Karpas-422 (cell line): ENCODE results near the gene PCNX1. TPM values are rescaled to one million over a fixed set of nuclear protein-coding genes. Genes with fewer than 3 reads are reported as not detected.
"Not testable (repeated sequence)": the region's sequence is repeated elsewhere in the genome, so short reads cannot be mapped to it uniquely, and the experiment has no call there.

Experiments used
- DNase-seq: peaks from one replicate; pipeline ENCODE4 v3.0.0-alpha.2; 2015
- H2AFZ ChIP-seq: fragments of 200-600 bp; sonication (generic); 2 replicates; pipeline ENCODE4 v1.6.1; 2014; ENCODE audit warnings: antibody characterized with exemption, low read length, mixed read lengths
- H3K27ac ChIP-seq: fragments of 200-600 bp; sonication (generic); 2 replicates; pipeline ENCODE4 v1.5.1; 2014; ENCODE audit warnings: mild to moderate bottlenecking, low read length, moderate library complexity
- H3K27me3 ChIP-seq: fragments of 200-600 bp; sonication (generic); 2 replicates; pipeline ENCODE4 v1.6.1; 2014; ENCODE audit warnings: low read length, mixed read lengths
- H3K36me3 ChIP-seq: fragments of 200-600 bp; sonication (generic); 2 replicates; pipeline ENCODE4 v1.6.1; 2014; ENCODE audit warnings: low read length, mixed read lengths; ENCODE audit not compliant: insufficient read depth
- H3K4me1 ChIP-seq: fragments of 200-600 bp; sonication (generic); 2 replicates; pipeline ENCODE4 v1.6.1; 2014; ENCODE audit warnings: mild to moderate bottlenecking, low read length, mixed read lengths
- H3K4me2 ChIP-seq: fragments of 200-600 bp; sonication (generic); 2 replicates; pipeline ENCODE4 v1.6.1; 2014; ENCODE audit warnings: low read length, low read depth, mild to moderate bottlenecking; ENCODE audit not compliant: poor library complexity, severe bottlenecking
- H3K4me3 ChIP-seq: fragments of 200-600 bp; sonication (generic); 2 replicates; pipeline ENCODE4 v1.5.1; 2014; ENCODE audit warnings: mild to moderate bottlenecking, antibody characterized with exemption, low read length, mixed read lengths
- H3K79me2 ChIP-seq: fragments of 200-600 bp; sonication (generic); 2 replicates; pipeline ENCODE4 v1.6.1; 2014; ENCODE audit warnings: mild to moderate bottlenecking, low read length, mixed read lengths
- H3K9ac ChIP-seq: fragments of 200-600 bp; sonication (generic); 2 replicates; pipeline ENCODE4 v1.6.0; 2014; ENCODE audit warnings: low read length
- H3K9me2 ChIP-seq: fragments of 200-600 bp; sonication (generic), shearing (Covaris generic); replicated peaks from 2 replicates; pipeline ENCODE4 v1.6.0; 2014; ENCODE audit warnings: mild to moderate bottlenecking, low read length, moderate library complexity; ENCODE audit not compliant: insufficient read depth
- H3K9me3 ChIP-seq: fragments of 300-700, 200-600 bp; sonication (generic); 2 replicates; pipeline ENCODE4 v1.6.1; 2014; ENCODE audit warnings: low read length, mixed read lengths
- H4K20me1 ChIP-seq: fragments of 200-600 bp; sonication (generic); 2 replicates; pipeline ENCODE4 v1.6.1; 2014; ENCODE audit warnings: mild to moderate bottlenecking, antibody characterized with exemption, low read length, low read depth; ENCODE audit not compliant: insufficient read depth
- total RNA-seq: library from RNA; depleted of rRNA; stranded (reverse); fragments of >200 nt; shearing (Covaris generic); gene quantifications from 2 replicates; pipeline ENCODE4 v1.2.3, GENCODE V29; 2014; ENCODE audit warnings: low replicate concordance

Gene PCNX1
- total RNA-seq, 1 experiment from 2014 or later = 58.7 TPM

GRCh38 chr14:70875811-70876460 is 31.3 kb upstream of the PCNX1 start:
- not testable (repeated sequence) for DNase-seq, H3K9me2 ChIP-seq, H3K4me3 ChIP-seq, H3K36me3 ChIP-seq, H3K4me1 ChIP-seq, H3K27me3 ChIP-seq, H3K27ac ChIP-seq, H3K9ac ChIP-seq, H3K4me2 ChIP-seq, H2AFZ ChIP-seq, H3K9me3 ChIP-seq, H3K79me2 ChIP-seq, H4K20me1 ChIP-seq

GRCh38 chr14:70879448-70879847 is 27.8 kb upstream of the PCNX1 start:
- peaks cover 5% of the 10 kb centered on the region; the same call in 1 of the 2 replicates for H3K4me1 ChIP-seq
- no peaks in the 10 kb centered on the region for H3K36me3 ChIP-seq
- H3K79me2 ChIP-seq = no peaks in the 10 kb centered on the region
- H3K9me2 ChIP-seq = no peaks in the 10 kb centered on the region; the same call in 1 of the 2 replicates
- no peak overlapping the region for H3K27ac ChIP-seq
- H3K9me3 ChIP-seq = no peaks in the 10 kb centered on the region
- H4K20me1 ChIP-seq = no peaks in the 10 kb centered on the region
- no peak overlapping the region for H3K4me2 ChIP-seq
- DNase-seq = no peak
- no peak overlapping the region for H2AFZ ChIP-seq
- no peaks in the 10 kb centered on the region for H3K27me3 ChIP-seq
- H3K9ac ChIP-seq = no peak overlapping the region
- no peak overlapping the region for H3K4me3 ChIP-seq

- not testable (repeated sequence) for H3K36me3 ChIP-seq, H2AFZ ChIP-seq, H3K9me3 ChIP-seq, H4K20me1 ChIP-seq, H3K27me3 ChIP-seq, H3K27ac ChIP-seq, H3K4me1 ChIP-seq, DNase-seq, H3K4me3 ChIP-seq, H3K9ac ChIP-seq, H3K4me2 ChIP-seq, H3K9me2 ChIP-seq, H3K79me2 ChIP-seq
Observed at GRCh38 chr14:70880888-70881287, 26.4 kb upstream of the PCNX1 start.

- no peaks in the 10 kb centered on the region for H3K9me3 ChIP-seq
- H3K27me3 ChIP-seq = no peaks in the 10 kb centered on the region
- H4K20me1 ChIP-seq = no peaks in the 10 kb centered on the region
- peak overlapping the region; percentile 34 for H2AFZ ChIP-seq
- H3K9ac ChIP-seq = no peak overlapping the region
- peaks cover 5% of the 10 kb centered on the region; the same call in 1 of the 2 replicates for H3K4me1 ChIP-seq
- no peak overlapping the region for H3K27ac ChIP-seq
- no peaks in the 10 kb centered on the region; the same call in 1 of the 2 replicates for H3K9me2 ChIP-seq
- no peaks in the 10 kb centered on the region for H3K36me3 ChIP-seq
- no peaks in the 10 kb centered on the region for H3K79me2 ChIP-seq
- no peak overlapping the region for H3K4me3 ChIP-seq
- H3K4me2 ChIP-seq = no peak overlapping the region
- DNase-seq = no peak
Observed at GRCh38 chr14:70881549-70882177, 25.6 kb upstream of the PCNX1 start.

- Histone ChIP-seq H3K27me3 (no peaks in the 10 kb centered on the region), H3K4me1 (peaks cover 13% of the 10 kb centered on the region), H4K20me1 (no peaks in the 10 kb centered on the region), H3K79me2 (no peaks in the 10 kb centered on the region), H3K4me2 (no peak overlapping the region), H3K9ac (no peak overlapping the region), H3K9me3 (no peaks in the 10 kb centered on the region), H3K36me3 (no peaks in the 10 kb centered on the region), H3K27ac (no peak overlapping the region), H3K4me3 (no peak overlapping the region), H3K9me2 (no peaks in the 10 kb centered on the region; the same call in 1 of the 2 replicates), H2AFZ (no peak overlapping the region)
- DNase-seq = no peak
Observed at GRCh38 chr14:70882776-70883492, 24.3 kb upstream of the PCNX1 start.

GRCh38 chr14:70884595-70885342 is 22.5 kb upstream of the PCNX1 start:
- peaks cover 23% of the 10 kb centered on the region for H3K4me1 ChIP-seq
- no peak overlapping the region for H3K4me2 ChIP-seq
- DNase-seq = no peak

GRCh38 chr14:70885343-70886022 is 21.8 kb upstream of the PCNX1 start:
- Histone ChIP-seq H3K4me1 (peaks cover 23% of the 10 kb centered on the region), H3K27ac (no peak overlapping the region)
- DNase-seq = peak; percentile 36

More at GRCh38 chr14:70884595-70885342, 22.5 kb upstream of the PCNX1 start:
- Histone ChIP-seq H3K4me3 (no peak overlapping the region), H3K36me3 (no peaks in the 10 kb centered on the region), H3K27ac (no peak overlapping the region), H3K79me2 (no peaks in the 10 kb centered on the region), H3K9me2 (no peaks in the 10 kb centered on the region; the same call in 1 of the 2 replicates), H4K20me1 (no peaks in the 10 kb centered on the region), H3K9me3 (no peaks in the 10 kb centered on the region), H2AFZ (no peak overlapping the region), H3K27me3 (peaks cover 2% of the 10 kb centered on the region; the same call in 1 of the 2 replicates), H3K9ac (no peak overlapping the region)

More at GRCh38 chr14:70885343-70886022, 21.8 kb upstream of the PCNX1 start:
- Histone ChIP-seq H3K79me2 (no peaks in the 10 kb centered on the region), H3K36me3 (no peaks in the 10 kb centered on the region), H3K4me3 (no peak overlapping the region), H4K20me1 (no peaks in the 10 kb centered on the region), H2AFZ (no peak overlapping the region), H3K27me3 (peaks cover 2% of the 10 kb centered on the region; the same call in 1 of the 2 replicates), H3K4me2 (no peak overlapping the region), H3K9me2 (no peaks in the 10 kb centered on the region; the same call in 1 of the 2 replicates), H3K9ac (no peak overlapping the region), H3K9me3 (no peaks in the 10 kb centered on the region)
